PC-3 (cell line): Measurements from ENCODE around the gene ARL16.

Experiments
- EZH2phosphoT487 ChIP-seq: fragments of 300-600 bp; sonication (generic); IDR thresholded peaks from 2 replicates; pipeline ENCODE4 v1.6.1; 2018; ENCODE audit warnings: mild to moderate bottlenecking, antibody characterized with exemption, low read length, borderline replicate concordance
- TF ChIP-seq, protein P1 (sequence below): fragments of 300-600 bp; sonication (generic); conservative IDR thresholded peaks from 2 replicates; pipeline ENCODE4 v1.5.1; 2017; ENCODE audit warnings: antibody characterized with exemption, low read depth, mild to moderate bottlenecking, low read length

DNA sequence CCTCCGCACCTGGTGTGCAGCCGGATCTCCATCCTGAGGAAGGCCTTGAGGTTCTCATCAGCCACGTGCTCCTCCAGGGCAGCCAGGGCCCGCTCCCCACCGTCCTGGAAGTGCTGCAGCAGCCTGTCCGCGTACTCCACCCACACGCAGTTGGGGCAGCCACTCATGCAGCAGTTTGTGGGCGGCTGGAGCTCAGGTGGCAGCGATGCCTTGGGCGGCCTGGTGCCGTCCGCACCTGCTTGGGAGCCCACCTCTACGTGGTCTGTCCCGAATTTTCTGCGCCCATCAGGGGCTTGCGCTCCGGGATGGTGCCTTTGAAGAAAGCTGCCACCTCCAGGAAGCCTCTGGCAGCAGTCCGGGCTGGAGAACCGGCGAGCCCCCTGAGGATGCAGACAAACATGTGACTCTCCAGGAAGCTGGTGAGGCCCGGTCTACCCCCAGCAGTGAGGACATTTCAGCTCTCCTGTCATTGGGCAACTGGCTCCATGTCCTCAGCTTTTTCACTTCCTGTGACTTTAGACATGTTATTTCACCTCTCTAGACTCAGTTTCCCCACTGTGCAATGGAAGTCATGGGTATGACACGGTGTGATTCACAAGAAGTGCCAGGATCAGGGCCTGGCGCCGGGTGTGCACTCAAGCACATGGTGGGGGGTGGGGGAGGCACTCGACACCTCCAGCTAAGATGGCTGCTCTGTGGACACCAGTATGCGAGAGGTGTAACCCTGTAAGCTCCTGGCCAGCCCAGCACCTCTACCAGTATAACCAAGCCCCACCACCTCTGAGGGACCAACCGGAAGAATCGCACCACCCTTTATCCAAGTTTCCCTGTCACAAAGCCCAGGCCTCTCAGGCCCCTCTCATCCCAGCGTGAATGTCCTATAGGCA is 18.1 kb downstream of the ARL16 start:
- TF ChIP-seq, protein P1, sequence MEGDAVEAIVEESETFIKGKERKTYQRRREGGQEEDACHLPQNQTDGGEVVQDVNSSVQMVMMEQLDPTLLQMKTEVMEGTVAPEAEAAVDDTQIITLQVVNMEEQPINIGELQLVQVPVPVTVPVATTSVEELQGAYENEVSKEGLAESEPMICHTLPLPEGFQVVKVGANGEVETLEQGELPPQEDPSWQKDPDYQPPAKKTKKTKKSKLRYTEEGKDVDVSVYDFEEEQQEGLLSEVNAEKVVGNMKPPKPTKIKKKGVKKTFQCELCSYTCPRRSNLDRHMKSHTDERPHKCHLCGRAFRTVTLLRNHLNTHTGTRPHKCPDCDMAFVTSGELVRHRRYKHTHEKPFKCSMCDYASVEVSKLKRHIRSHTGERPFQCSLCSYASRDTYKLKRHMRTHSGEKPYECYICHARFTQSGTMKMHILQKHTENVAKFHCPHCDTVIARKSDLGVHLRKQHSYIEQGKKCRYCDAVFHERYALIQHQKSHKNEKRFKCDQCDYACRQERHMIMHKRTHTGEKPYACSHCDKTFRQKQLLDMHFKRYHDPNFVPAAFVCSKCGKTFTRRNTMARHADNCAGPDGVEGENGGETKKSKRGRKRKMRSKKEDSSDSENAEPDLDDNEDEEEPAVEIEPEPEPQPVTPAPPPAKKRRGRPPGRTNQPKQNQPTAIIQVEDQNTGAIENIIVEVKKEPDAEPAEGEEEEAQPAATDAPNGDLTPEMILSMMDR = no peak
- TF ChIP-seq EZH2phosphoT487 = no peak
